GM18873 (cell line): ENCODE measurements around the gene AGFG1.

Experiments used
- ATAC-seq: cut with Tn5 transposase; IDR thresholded peaks from one replicate; pipeline ENCODE4 v1.9.1; 2021; ENCODE audit warnings: mild to moderate bottlenecking, moderate library complexity, moderate number of reproducible peaks; ENCODE audit not compliant: unreplicated experiment, low FRiP score

AGFG1 gene

GRCh38 chr2:227471924-227472264 is at the start of gene AGFG1:
Gene AGFG1 (plus strand): TSS chr2:227472156. CDS start chr2:227472422, 266 bp downstream.
- peak; percentile 91 for ATAC-seq

GRCh38 chr2:227423656-227424499 is 48.1 kb upstream of the AGFG1 start:
- no peak for ATAC-seq

- no peak for ATAC-seq
Measured at GRCh38 chr2:227428731-227429285, 43.1 kb upstream of the AGFG1 start.

- ATAC-seq = no peak
Measured at GRCh38 chr2:227430639-227431038, 41.3 kb upstream of the AGFG1 start.

- no peak for ATAC-seq
Measured at GRCh38 chr2:227433171-227433570, 38.8 kb upstream of the AGFG1 start.

- no peak for ATAC-seq
Measured at GRCh38 chr2:227436436-227437174, 35.4 kb upstream of the AGFG1 start.

GRCh38 chr2:227439214-227439613 is 32.7 kb upstream of the AGFG1 start:
- no peak for ATAC-seq

GRCh38 chr2:227442639-227443038 is 29.3 kb upstream of the AGFG1 start:
- ATAC-seq = no peak

- ATAC-seq = no peak
Measured at GRCh38 chr2:227443889-227444568, 27.9 kb upstream of the AGFG1 start.

GRCh38 chr2:227447606-227448005 is 24.4 kb upstream of the AGFG1 start:
- no peak for ATAC-seq

- no peak for ATAC-seq
Measured at GRCh38 chr2:227450311-227450841, 21.6 kb upstream of the AGFG1 start.

- ATAC-seq = no peak
Measured at GRCh38 chr2:227450926-227451654, 20.9 kb upstream of the AGFG1 start.

GRCh38 chr2:227451655-227451992 is 20.3 kb upstream of the AGFG1 start:
- ATAC-seq = no peak

- ATAC-seq = no peak
Measured at GRCh38 chr2:227453810-227454209, 18.1 kb upstream of the AGFG1 start.

GRCh38 chr2:227454323-227454860 is 17.6 kb upstream of the AGFG1 start:
- ATAC-seq = no peak

GRCh38 chr2:227455200-227455599 is 16.8 kb upstream of the AGFG1 start:
- ATAC-seq = no peak

- no peak for ATAC-seq
Measured at GRCh38 chr2:227456102-227456501, 15.9 kb upstream of the AGFG1 start.

GRCh38 chr2:227456772-227457171 is 15.2 kb upstream of the AGFG1 start:
- ATAC-seq = no peak

GRCh38 chr2:227460070-227460485 is 11.9 kb upstream of the AGFG1 start:
- ATAC-seq = no peak

- no peak for ATAC-seq
Measured at GRCh38 chr2:227460833-227461232, 11.1 kb upstream of the AGFG1 start.
